GM12864 (cell line): ENCODE results near the gene TNS2.

Source experiments
- DNase-seq: peaks from one replicate; pipeline ENCODE4 v3.0.0-alpha.2; 2011; ENCODE audit warnings: low read depth
- H3K4me3 ChIP-seq: 2 replicates; pipeline ENCODE4 v1.5.1; 2011; ENCODE audit warnings: mild to moderate bottlenecking, low read depth, low read length, control low read depth
- TF ChIP-seq, protein P1 (sequence below): IDR thresholded peaks from 2 replicates; pipeline ENCODE4 v1.5.1; 2011; ENCODE audit warnings: low read depth, mild to moderate bottlenecking, moderate library complexity, low read length, control low read depth, inconsistent platforms; ENCODE audit errors: missing control alignments

Gene TNS2

GRCh38 chr12:53044896-53045695 lies 4.8 kb upstream of the TNS2 start:
- no peak for DNase-seq
- H3K4me3 ChIP-seq, result no peak overlapping the region

DNA sequence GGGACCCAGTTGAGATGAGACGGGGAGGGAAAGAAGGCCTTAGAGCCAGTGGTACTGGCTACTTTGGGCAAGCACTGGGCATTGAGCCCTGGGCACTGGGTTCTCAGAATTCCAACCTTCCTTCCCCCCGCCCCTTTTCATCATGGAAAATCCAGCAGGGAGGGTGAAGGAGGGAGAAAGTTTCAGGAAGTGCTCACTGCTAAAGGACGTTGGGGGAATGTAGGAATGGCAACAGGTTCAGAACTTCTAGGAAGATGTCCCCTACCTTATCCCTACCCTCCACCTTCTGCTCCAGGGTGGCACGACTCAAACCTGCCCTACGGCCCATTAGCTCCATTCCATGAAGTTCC lies 4.2 kb upstream of the TNS2 start:
- TF ChIP-seq, protein P1, sequence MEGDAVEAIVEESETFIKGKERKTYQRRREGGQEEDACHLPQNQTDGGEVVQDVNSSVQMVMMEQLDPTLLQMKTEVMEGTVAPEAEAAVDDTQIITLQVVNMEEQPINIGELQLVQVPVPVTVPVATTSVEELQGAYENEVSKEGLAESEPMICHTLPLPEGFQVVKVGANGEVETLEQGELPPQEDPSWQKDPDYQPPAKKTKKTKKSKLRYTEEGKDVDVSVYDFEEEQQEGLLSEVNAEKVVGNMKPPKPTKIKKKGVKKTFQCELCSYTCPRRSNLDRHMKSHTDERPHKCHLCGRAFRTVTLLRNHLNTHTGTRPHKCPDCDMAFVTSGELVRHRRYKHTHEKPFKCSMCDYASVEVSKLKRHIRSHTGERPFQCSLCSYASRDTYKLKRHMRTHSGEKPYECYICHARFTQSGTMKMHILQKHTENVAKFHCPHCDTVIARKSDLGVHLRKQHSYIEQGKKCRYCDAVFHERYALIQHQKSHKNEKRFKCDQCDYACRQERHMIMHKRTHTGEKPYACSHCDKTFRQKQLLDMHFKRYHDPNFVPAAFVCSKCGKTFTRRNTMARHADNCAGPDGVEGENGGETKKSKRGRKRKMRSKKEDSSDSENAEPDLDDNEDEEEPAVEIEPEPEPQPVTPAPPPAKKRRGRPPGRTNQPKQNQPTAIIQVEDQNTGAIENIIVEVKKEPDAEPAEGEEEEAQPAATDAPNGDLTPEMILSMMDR, result no peak
- H3K4me3 ChIP-seq, result no peak overlapping the region
- no peak for DNase-seq

More at GRCh38 chr12:53044896-53045695, 4.8 kb upstream of the TNS2 start:
- TF ChIP-seq, protein P1, result no peak

GRCh38 chr12:53046655-53047220 lies 3.1 kb upstream of the TNS2 start:
- no peak for DNase-seq
- TF ChIP-seq, protein P1, result no peak

GRCh38 chr12:53047221-53048032 lies 2.4 kb upstream of the TNS2 start:
- no peak for DNase-seq
- peak overlapping the region; percentile 74 for H3K4me3 ChIP-seq
- TF ChIP-seq, protein P1, result peak; percentile 28

More at GRCh38 chr12:53046655-53047220, 3.1 kb upstream of the TNS2 start:
- peak overlapping the region; percentile 74 for H3K4me3 ChIP-seq

- TF ChIP-seq, protein P1, result no peak
- no peak overlapping the region for H3K4me3 ChIP-seq
- no peak for DNase-seq
Measured at GRCh38 chr12:53048033-53048779, 1.7 kb upstream of the TNS2 start.

DNA sequence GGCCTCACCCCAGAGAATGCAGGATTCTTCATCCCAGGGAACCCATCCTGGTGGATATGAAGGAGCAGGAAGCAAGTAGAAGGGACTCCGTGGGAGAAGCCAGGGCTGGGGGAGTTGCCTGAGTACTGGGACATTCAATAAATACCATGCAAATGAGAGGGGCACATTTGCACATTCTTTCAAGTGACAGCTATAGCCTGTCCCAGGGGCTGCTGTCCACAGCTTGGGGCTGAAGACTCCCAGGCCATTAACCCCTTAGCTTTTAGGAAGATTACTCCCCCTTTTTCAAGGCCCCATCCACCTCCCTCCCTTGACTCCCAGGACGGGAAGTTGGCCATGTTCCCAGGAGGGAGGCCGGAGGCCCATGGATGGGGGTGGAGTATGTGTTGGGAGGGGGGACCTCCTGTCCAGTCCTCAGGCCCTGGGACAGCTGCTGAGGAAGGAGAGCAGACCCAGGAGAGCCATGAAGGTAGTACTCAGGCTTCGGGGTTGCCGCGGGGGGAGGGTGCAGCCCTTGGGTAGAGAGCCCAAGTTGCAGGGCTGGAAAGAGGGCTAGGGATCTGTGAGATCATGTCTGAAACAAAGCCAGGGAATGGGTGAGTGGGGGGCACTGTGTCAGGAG lies 974 bp upstream of the TNS2 start:
- no peak for DNase-seq
- TF ChIP-seq, protein P1, result no peak
- no peak overlapping the region for H3K4me3 ChIP-seq
